COLO668 (cell line): ENCODE results near the gene MYO18B.
"Not testable (repeated sequence)": the region's sequence is repeated elsewhere in the genome, so short reads cannot be mapped to it uniquely, and the experiment has no call there.

Experiments used
- DNase-seq: peaks from one replicate; lab custom pipeline; 2025; ENCODE audit not compliant: unreplicated experiment; lab: John Stamatoyannopoulos, UW

Gene MYO18B

GRCh38 chr22:25741692-25742626 is at the start of gene MYO18B:
Gene MYO18B, plus strand, starts transcription at chr22:25742188. Its CDS starts 18,905 bp downstream, at chr22:25761093.
- DNase-seq: no peak

- DNase-seq: no peak
Observed at GRCh38 chr22:25692397-25693267, 49.4 kb upstream of the MYO18B start.

GRCh38 chr22:25693268-25693565 is 48.8 kb upstream of the MYO18B start:
- DNase-seq: no peak

GRCh38 chr22:25694196-25694907 is 47.6 kb upstream of the MYO18B start:
- no peak for DNase-seq

- DNase-seq: no peak
Observed at GRCh38 chr22:25695146-25695545, 46.8 kb upstream of the MYO18B start.

GRCh38 chr22:25696763-25697162 is 45.2 kb upstream of the MYO18B start:
- no peak for DNase-seq

DNA sequence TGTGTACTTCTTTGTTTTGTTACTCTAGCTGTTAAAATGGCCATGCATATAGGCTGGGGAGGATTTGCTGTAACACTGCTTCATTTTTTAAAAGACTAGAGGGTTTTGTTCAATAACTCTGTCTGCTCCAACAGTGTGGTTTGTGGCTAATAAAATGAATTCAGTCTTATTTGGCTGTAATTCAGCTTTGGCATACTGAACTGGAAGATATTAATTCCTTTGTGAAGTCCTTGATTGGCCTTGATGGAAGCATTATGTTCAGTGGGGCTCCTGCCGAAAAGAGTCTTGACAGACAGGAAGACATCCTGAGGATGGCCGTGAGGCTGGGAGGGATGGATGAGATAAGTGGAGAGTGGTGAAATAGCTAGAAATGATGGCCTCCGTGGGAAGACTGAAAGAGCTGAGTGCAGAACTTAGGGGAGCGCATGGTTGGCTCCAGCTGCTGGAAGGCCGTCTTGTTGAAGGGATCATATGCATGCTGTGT is 44.8 kb upstream of the MYO18B start:
- DNase-seq: no peak

- DNase-seq: no peak
Observed at GRCh38 chr22:25697978-25698377, 44.0 kb upstream of the MYO18B start.

DNA sequence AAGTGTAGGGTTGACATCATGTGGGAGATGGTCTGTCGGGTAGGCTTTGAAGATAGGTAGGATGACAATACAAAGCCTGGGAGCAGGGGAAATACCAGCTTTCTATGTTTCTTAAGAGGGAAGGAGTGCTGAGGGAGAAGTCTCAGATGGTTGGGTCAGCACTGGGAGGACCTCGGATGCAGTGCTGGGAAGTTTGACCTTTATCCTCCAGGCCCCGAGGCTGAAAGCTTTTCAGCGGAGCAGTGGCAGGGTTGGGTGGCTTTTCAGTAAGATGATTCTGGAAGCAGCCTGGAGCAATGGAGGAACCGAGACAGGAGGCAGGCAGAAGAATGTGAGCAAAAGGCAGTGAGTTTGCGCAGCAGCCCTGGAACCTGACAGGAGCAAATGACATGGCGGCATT is 43.5 kb upstream of the MYO18B start:
- DNase-seq: no peak

- no peak for DNase-seq
Observed at GRCh38 chr22:25698978-25699377, 43.0 kb upstream of the MYO18B start.

DNA sequence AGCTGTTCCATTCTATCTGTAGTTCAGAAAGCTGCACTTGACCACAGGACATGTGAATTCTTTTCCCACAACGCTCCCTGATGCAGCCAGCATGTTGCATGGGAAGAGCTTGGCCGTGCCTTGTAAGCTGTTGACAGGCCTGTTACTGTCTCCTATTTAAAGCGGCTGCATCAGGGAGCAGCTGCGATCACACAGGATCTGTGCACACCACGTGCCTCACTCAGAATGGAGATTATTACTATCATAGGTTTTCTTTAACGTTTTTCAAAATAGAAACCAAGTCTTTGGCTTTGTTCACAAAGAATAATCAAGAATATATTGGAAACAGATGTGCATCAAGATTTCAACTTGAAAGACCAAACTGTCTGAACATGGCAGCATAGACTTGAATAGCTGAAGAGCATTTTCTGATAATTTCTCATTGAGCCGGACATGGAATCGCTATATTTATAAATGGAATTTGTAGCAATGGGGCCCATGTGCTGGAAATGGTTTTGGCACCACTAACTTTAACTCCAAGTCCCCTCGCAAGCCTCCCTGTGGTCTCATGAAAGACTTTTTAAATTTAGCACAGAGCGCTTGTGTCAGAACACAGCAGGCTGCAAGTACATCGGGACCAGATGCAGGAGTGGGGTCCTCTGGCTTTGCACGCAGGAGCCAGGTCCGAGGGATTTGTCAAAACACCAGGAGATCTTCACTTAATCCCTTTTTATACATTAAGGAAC is 40.8 kb upstream of the MYO18B start:
- DNase-seq: no peak

DNA sequence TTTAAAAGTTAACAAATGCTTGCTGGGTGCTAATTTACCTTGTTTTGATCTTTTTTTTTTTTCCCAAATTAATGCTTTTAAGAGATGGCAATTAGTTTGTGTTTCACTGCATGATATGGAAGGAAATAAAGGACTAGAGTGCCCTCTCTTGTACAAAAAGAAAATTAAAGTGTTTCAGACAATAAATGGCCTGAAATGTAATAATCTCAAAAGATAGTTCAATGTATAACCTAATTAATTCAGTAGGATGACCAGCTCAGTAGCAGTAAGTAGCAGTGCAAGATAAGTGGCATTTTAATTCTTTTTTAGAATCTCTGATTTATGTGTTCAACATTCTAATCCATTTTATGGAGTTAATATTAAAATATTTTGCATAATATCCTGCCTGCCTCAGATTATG is 39.9 kb upstream of the MYO18B start:
- no peak for DNase-seq

DNA sequence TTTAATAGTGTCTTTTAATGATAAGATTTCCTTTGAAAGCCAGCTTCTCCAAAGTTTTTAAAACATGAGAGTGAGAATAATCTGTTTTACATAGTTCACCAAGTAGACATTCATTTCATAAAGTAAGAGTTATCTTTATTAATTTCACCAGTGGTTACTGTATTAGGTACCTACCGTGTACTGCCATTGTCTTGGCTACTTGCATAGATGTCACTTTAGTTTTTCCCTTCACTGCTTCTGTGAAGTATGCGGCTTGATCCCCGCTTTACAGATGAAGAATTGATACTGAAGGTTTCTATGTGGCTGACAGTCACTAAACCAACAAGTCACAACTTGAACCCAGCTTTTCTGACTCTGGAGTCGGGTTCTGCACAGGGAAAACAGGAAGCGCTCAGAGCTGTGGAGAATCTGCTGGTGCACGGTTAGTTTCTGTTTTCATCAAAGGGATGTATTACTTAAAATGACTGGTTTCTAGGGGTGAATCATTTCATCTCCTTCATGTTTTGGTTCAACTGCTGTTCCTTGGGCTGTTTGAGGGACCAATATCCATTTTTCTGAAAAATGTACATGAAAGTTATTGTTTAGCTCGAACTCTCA is 39.3 kb upstream of the MYO18B start:
- no peak for DNase-seq

DNA sequence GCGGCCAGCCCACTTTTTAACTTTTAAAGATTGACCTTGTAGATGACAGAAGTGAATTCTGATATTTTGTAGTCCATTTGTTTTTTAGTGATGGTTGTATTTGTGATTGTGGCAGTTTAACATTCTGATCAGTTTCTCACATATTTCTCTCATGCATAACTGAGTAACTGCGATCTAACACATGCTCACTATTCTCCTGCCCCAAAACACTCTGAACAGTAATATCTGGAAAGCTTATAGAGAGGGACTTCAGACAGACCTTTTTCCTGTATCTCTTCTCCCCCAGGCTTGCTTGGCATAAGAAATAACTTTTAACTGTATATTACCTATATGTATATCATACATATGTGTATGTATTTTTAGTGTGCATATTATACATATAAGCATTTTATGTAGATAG is 37.3 kb upstream of the MYO18B start:
- DNase-seq: no peak

DNA sequence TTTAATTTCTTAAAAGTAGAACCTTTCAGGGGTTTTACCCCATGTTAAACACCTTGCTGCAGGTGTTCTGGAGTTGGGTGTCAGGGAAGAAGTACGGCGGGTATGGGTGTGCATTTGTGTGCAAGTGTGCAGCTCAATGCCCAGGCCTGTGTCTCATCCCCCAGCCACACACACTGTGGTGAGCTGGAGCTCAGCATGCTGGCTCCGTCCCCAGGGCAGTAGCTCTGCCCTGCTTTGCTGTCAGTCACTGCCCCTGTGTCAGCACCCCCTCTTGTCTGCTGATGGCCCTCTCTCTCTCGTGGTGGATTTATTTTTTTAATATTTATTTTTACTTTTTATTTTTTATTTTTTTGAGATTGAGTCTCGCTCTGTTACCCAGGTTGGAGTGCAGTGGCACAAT is 35.8 kb upstream of the MYO18B start:
- no peak for DNase-seq

DNA sequence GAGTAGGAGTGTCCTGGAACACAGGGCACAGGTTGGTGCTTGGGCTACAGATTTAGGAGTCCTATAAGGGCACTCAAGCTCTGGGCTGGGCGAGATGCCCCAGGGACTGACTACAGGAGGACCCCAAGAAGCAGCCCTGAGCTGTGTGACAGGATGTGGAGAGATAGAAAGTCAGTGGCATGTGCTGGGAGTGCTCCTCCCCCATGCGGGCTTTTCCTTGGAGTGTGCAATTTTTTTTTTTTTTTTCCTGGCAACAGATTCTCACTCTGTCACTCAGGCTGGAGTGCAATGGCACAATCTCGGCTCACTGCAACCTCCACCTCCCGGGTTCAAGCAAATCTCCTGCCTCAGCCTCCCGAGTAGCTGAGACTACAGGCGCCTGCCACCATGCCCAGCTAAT is 33.6 kb upstream of the MYO18B start:
- not testable (repeated sequence) for DNase-seq

DNA sequence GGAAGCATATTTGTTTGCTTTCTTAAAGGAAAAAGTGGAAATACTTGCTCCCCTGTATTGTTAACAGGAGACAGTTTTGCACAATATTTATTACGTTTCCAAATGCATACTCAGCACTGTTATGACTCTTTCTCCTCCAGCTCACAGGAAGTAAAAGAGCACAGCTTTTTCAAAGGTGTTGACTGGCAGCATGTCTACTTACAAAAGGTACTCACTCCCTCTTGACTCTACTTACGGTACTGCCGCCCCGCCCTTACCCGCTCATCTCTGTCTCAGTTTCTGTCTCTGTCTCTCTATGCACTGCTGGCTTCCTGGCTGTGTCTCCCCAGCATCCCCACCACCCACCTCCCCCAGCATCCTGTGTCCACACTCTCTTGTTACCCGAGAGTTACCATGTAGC is 32.2 kb upstream of the MYO18B start:
- DNase-seq: no peak

DNA sequence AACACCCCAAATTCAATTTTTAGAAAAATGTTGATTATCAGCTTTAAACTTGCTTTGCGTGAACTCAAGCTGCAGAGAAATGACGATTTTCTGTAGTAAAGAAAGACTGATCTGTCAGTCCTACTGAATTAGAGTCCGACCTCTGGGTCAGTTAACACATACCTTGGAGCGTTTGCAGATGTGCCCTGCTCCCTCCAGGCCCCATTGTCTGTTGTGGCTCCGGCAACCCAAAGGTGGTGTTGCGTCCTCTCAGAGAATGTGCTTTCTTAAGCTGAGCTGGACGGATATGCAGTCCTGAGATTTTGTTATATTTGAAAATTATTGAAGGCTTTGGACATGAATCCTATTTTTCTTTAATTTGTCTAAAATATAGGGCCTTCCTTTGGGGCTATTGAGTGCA is 31.5 kb upstream of the MYO18B start:
- DNase-seq: no peak

- no peak for DNase-seq
Observed at GRCh38 chr22:25711491-25711890, 30.5 kb upstream of the MYO18B start.

DNA sequence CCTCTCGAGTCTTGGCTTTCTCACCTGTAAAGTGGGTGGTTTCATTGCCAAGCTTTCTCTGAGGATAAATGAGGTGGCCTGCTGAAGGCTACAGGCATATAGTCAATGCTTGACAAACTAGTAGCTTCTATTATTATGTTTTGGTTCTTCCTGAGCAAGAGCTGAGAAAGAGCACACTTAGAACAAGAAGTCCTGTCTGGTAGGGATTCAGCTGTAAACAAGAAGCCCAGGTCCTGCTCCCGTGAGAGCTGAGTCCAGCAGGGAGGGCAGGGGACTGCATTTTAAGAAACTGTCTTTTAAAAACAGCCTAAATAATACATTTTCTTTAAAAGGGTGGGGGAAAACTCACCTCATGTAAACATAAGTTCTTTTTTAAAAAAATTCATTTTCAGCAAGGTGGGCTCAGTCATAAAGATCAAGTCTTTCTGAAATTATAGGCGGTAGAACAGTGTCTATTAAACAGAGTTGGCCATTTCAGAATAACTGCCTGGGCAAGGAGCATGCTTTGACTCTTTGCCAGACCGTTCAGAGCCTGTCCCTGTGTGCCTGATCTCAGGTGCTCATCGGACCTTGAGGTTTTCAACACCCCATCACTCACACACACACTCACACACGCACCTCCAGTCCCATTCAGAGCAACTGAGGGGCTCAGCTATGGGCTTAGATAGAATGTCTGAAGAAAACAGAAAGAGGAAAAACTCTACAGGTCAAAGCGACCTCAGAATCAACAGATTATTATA is 29.2 kb upstream of the MYO18B start:
- no peak for DNase-seq
